ENCODE results near the gene AMOTL2.

Gene AMOTL2

DNA sequence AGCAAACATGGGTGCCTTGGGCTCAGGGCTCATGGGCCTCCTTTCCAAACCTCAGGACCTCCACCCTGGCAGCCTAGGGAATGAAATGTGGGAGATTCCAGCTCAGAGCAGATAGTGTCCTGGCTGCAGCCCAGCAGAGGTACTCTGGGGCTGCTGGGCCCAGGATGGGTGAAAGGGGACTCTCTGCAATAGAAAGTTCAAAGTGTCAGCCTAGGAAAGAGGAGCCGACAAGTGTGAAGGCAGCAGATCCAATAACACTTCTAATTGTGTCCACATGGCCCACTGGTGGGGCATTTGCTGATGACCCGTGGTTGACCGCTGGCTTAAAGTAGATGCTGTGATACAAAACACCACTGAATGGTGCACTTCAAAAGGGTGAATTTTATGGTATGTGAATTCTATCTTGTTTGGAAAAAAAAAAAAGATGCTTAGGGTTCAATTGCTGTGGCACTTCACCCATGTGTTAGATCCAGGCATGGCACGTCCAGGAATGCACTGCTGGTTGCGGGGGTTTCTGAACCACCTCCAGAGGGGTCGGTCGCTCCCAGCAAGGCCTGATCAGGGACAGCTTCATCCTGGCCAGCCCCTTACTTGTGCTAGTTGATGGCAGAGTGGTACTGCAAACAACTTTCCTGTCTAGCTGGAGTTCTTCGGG, 20.9 kb downstream of the AMOTL2 start:
- no peak for DNase-seq (ENCODE audit: low read depth, low spot score)

- no peak for DNase-seq (ENCODE audit: low read depth, low spot score)
Measured at GRCh38 chr3:134352031-134352671, 22.1 kb downstream of the AMOTL2 start.

GRCh38 chr3:134351427-134351826, 22.8 kb downstream of the AMOTL2 start:
- DNase-seq (ENCODE audit: low read depth, low spot score), result no peak

DNA sequence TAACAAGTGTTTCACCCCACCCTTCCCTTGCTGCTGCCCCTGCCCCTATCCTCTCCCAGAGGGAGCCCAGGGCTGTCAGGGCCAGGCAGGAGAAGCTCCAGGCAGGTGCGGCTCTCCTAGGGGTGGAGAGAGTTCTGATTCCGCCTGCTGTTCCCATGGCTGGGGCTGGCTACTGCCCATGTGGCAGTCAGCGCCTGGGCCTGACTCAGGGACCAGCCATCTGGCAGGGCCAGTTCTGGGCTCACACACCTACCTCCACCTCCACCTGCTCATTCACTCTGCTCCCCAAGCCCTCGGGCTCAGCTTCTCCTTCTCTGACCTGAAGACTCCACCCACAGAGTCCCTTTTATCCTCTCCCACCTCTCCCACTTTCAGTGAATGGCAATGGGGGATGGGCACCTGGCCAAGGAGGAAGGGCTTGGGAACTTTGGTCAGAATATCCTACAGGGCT, 23.4 kb downstream of the AMOTL2 start:
- DNase-seq (ENCODE audit: low read depth, low spot score), result no peak

DNA sequence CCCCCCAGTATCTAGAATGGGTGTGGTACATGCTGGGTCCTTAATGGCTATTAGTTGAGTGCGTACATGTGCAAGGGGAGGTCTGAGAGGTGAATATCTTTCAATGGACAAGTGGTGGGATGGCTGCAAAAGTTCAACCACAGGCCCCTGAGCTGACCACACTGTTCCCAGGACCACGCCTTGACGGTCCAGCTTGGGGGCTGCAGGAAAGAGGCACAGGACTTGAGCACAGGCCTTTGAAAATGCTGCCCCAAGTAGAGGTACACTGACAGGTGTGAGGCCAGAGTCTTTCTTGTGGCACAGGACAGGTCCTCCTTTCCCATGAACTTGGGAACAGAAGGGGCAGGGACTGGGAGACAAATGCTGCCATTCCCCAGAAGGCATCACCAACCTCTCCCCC, 24.0 kb downstream of the AMOTL2 start:
- DNase-seq (ENCODE audit: low read depth, low spot score), result no peak

DNA sequence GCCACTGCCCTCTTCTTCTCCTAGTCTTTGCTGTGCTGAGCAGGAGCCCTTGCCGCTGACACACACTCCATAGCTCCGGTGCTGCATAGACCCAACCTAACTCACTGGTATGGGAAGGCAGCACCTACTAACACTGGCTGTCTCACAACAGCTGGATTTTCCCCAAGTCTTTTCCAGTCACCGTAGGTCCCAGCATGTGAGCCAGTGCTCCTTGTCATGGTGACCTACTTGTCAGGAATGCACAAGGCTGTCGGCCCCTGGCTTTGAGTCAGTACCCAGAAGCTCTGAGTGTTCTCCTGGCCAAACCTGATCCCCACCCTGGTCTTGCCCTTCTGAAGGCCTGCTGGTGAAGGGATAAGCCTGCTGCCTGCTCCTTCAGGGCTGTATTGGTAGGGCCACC, 25.7 kb downstream of the AMOTL2 start:
- no peak for DNase-seq (ENCODE audit: low read depth, low spot score)

- DNase-seq (ENCODE audit: low read depth, low spot score), result no peak
Measured at GRCh38 chr3:134347551-134347950, 26.7 kb downstream of the AMOTL2 start.

- DNase-seq (ENCODE audit: low read depth, low spot score), result no peak
Measured at GRCh38 chr3:134346744-134347143, 27.5 kb downstream of the AMOTL2 start.

- DNase-seq (ENCODE audit: low read depth, low spot score), result no peak
Measured at GRCh38 chr3:134345202-134345601, 29.0 kb downstream of the AMOTL2 start.

DNA sequence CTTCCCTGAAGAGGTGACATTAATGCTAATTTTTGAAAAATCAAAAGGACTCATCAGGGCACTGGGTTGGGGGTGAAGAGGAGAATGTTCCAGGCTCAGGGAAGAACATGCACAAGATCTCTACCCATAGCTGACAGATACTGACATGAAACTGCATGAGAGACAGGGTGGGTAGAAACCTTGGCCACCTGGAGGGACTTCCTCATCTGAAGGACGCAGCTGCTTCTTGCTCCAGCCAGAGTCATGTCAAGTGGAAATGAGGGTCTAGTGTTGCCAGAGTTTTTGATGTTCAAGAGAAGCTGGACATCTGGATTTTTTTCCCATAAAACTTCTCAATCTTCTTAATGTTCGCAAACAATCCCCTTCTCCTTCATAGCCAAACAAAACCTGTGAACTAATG, 29.7 kb downstream of the AMOTL2 start:
- no peak for DNase-seq (ENCODE audit: low read depth, low spot score)

GRCh38 chr3:134342259-134342658, 32.0 kb downstream of the AMOTL2 start:
- DNase-seq (ENCODE audit: low read depth, low spot score), result no peak

DNA sequence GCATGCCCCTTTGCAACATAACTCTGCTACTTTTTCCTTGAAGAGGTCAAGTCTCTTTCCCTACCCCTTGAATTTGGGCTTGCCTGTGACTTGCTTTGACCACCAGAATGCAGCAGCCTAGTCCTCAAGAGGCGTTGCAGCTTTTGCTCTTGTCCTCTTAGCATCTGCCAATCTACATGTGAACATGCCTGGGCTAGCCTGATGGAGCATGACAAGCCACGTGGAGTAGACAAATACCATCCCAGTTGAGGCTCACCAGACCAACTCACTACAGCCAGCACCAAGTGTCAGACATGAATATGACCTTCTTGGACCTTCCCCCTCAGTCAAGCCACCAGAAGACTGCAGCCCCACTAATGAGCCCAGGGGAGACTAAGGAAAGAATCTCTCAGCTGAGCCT, 32.9 kb downstream of the AMOTL2 start:
- DNase-seq (ENCODE audit: low read depth, low spot score), result no peak

DNA sequence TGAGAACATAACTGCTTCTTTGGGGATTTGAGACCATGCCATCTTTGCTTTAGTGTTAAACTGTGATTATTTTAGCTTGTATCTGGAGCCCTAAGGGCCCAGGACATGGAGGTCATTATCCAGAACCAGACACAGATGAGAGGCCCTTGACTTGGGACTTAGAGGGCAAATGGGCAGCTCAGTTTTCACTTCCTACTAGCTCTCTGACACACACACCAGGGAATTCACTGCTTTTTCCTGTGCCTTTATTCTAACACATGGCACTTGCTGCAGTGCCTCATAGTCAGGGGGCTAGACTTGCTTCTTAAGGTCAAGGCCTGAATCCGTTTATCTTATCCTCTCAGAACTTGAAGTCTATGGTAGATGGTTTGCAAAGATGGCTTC, 33.3 kb downstream of the AMOTL2 start:
- DNase-seq (ENCODE audit: low read depth, low spot score), result no peak

GRCh38 chr3:134340362-134340981, 33.8 kb downstream of the AMOTL2 start:
- DNase-seq (ENCODE audit: low read depth, low spot score), result no peak

DNA sequence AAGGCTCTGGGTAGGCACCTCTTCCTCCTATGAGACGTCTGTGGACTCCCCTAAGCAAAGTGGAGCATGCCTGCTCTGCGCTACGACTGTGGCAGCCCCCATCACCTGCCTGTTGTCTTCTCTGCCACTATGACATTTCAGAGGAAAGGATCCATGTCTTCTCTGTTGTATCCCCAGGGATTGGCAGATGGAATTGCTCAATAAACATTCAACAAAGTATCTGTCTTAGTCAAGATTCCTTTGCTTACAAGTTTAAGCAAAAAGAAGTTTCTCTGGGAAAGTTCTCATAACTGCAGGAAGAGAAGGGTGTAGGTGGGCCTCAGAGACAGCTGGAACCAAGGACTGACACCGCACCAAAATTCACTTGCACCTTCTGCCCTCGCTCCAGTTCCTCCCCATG, 34.3 kb downstream of the AMOTL2 start:
- no peak for DNase-seq (ENCODE audit: low read depth, low spot score)

GRCh38 chr3:134339331-134339730, 34.9 kb downstream of the AMOTL2 start:
- DNase-seq (ENCODE audit: low read depth, low spot score), result no peak

GRCh38 chr3:134338516-134339261, 35.6 kb downstream of the AMOTL2 start:
- no peak for DNase-seq (ENCODE audit: low read depth, low spot score)

DNA sequence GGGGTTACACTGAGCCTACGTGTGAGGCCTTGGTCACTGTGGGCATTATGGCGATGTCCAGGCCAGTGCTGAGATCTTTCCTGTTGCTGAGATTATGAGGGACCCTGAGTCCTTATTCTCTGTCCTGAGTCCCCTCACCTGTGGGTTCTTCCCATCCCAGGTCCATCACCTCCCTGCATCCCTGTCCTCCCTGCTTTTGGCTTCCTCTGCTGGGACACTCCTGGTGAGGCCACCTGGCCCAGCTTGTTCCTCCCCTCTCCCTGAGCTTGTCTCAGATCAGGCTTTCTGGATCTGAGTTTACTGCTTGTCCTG, 36.1 kb downstream of the AMOTL2 start:
- DNase-seq (ENCODE audit: low read depth, low spot score), result no peak

- no peak for DNase-seq (ENCODE audit: low read depth, low spot score)
Measured at GRCh38 chr3:134337511-134338200, 36.6 kb downstream of the AMOTL2 start.

DNA sequence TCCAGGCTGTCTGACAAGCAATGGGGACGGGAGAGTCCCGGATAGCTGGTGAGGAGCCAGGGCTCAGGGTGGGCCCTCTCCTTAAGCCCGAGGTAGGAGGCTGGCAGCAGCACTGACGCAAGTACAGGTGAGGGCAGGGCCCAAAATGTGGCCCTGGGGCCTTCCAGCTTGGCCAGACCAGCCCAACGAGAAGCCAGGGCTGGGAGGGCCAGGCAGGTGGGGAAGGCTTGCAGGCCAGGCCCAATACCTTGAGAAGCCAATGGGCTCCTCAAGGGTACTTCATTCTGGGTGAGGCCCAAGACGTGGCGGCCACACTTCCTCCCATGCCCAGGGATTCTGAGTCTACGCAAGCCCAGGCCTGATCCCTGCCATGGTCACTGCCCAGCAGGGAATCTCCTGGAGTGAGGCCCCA, 37.2 kb downstream of the AMOTL2 start:
- no peak for DNase-seq (ENCODE audit: low read depth, low spot score)

- DNase-seq (ENCODE audit: low read depth, low spot score), result no peak
Measured at GRCh38 chr3:134336587-134336986, 37.7 kb downstream of the AMOTL2 start.

DNA sequence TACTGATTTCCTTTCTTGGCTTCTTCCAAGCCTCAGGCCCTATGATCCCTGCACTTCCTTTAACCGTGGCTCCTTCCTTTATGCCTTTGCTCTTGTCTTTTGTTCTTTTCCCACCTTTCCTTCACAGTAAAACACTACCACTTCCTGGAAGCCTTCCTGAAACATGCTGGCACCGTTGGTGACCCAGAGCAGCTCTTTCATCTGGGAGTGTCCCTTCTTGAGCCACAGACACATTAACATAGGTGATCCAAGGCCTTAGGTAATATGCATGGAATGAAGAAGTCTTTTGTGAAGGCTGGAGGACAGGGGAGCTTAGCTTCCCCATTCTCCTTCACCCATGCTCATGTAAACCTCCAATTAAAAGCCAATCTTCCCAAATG, 39.4 kb downstream of the AMOTL2 start:
- no peak for DNase-seq (ENCODE audit: low read depth, low spot score)

All from brain pericyte (primary cell).